Thymus (tissue), 11 donors: ENCODE results near the gene PRKN. TPM values are rescaled to one million over a fixed set of nuclear protein-coding genes. Genes with fewer than 3 reads are reported as not detected.

ENCODE experiments used
- DNase-seq, 9 donors: peaks; one replicate each; pipeline ENCODE4 v3.0.0-alpha.2; 2013; ENCODE audit warnings: low spot score in 9 of 9, low read depth in 6 of 9, missing footprints in 1 of 9
- H3K27ac ChIP-seq, 2 donors: one replicate each; pipeline ENCODE4 v1.5.1; 2013; ENCODE audit warnings: control low read depth in 1 of 2, low read depth in 1 of 2, low read length in 1 of 2, mild to moderate bottlenecking in 1 of 2, moderate library complexity in 1 of 2
- H3K27me3 ChIP-seq, 2 donors: one replicate each; pipeline ENCODE4 v1.5.1; 2013; ENCODE audit warnings: low read length in 1 of 2; ENCODE audit not compliant: control insufficient read depth in 2 of 2, insufficient read depth in 1 of 2
- H3K36me3 ChIP-seq, 2 donors: one replicate each; pipeline ENCODE4 v1.5.1; 2013; ENCODE audit warnings: low read length in 1 of 2, mild to moderate bottlenecking in 1 of 2, moderate library complexity in 1 of 2; ENCODE audit not compliant: control insufficient read depth in 2 of 2, insufficient read depth in 2 of 2
- H3K4me1 ChIP-seq, 2 donors: one replicate each; pipeline ENCODE4 v1.5.1; 2013; ENCODE audit warnings: low read length in 2 of 2; ENCODE audit not compliant: control insufficient read depth in 2 of 2, insufficient read depth in 2 of 2
- H3K4me3 ChIP-seq, 2 donors: one replicate each; pipeline ENCODE4 v1.5.1; 2013; ENCODE audit warnings: low read length in 2 of 2, control low read depth in 1 of 2, mild to moderate bottlenecking in 1 of 2
- H3K9me3 ChIP-seq, 2 donors: one replicate each; pipeline ENCODE4 v1.5.1; 2013; ENCODE audit warnings: low read length in 1 of 2, mild to moderate bottlenecking in 1 of 2; ENCODE audit not compliant: control insufficient read depth in 2 of 2, insufficient read depth in 1 of 2
- WGBS: extraction: QIAGEN DNeasy Blood & Tissue Kit; methylation state at CpG from one replicate; pipeline ENCODE4 v1.1.7; 2013; 5-methylcytosine and 5-hydroxymethylcytosine counted together
- polyA plus RNA-seq: library from polyadenylated mRNA; stranded (reverse); fragments of 200-250 nt; gene quantifications from one replicate; pipeline ENCODE4 v1.2.3, GENCODE V29; 2013
- total RNA-seq: library from RNA; stranded (reverse); fragments of 120-200 nt; gene quantifications from one replicate; pipeline ENCODE4 v1.2.4, GENCODE V29; 2013
- donor health status: healthy.

The PRKN gene
- total and polyA plus RNA-seq, 2 donors: 0.48 to 0.71 TPM

DNA sequence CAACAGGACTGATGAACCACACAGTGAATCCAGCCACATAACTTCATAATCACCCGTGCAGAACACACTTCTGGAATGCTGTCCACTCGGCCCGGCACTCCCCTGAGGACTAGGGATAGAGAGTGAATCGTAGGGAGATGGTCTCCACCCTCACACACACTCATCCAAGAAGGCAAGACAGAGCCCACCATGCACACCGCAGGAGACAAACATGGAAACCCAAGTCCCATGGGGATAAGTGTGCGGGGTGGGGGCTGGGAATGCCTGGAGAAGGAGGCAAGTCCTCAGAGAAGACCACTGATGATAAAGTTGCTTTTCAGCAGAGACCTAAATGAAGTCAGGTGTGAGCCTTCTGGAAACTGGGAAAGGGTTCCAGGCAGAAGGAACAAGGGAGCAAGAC lies 1054.5 kb downstream of the PRKN start:
- WGBS: 96% methylated on average over 6 of the region's 6 CpGs
- H3K4me3 ChIP-seq: no peak overlapping the region
- no peaks in the 10 kb centered on the region for H3K4me1 ChIP-seq
- no peak overlapping the region for H3K27ac ChIP-seq
- H3K9me3 ChIP-seq: no peaks in the 10 kb centered on the region
- H3K27me3 ChIP-seq: no peaks in the 10 kb centered on the region
- H3K36me3 ChIP-seq: no peaks in the 10 kb centered on the region
- no peak for DNase-seq

DNA sequence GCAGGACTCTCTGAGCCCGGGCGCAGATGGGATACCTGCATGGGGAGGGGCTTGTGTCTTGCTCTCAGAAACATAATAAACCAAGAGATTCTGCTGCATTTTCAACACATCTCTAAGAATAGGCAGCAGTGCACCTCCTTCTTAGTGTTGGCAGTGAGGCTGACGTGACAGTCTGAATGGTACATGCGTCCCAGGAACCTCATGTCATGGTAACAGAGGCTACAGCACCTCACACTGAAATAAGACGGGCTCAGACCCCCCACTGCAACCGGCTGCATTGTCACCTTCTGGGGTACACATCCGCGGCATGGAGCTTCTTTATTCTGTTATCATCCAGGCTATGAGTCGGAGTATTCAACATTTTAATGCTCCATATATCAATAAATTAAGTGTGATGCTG lies 1056.4 kb downstream of the PRKN start:
- H3K4me3 ChIP-seq: no peak overlapping the region
- 95% methylated on average over 9 of the region's 9 CpGs for WGBS
- DNase-seq: no peak
- H3K27ac ChIP-seq: no peak overlapping the region
- H3K9me3 ChIP-seq: no peaks in the 10 kb centered on the region
- H3K4me1 ChIP-seq: no peaks in the 10 kb centered on the region
- no peaks in the 10 kb centered on the region for H3K36me3 ChIP-seq
- H3K27me3 ChIP-seq: no peaks in the 10 kb centered on the region

DNA sequence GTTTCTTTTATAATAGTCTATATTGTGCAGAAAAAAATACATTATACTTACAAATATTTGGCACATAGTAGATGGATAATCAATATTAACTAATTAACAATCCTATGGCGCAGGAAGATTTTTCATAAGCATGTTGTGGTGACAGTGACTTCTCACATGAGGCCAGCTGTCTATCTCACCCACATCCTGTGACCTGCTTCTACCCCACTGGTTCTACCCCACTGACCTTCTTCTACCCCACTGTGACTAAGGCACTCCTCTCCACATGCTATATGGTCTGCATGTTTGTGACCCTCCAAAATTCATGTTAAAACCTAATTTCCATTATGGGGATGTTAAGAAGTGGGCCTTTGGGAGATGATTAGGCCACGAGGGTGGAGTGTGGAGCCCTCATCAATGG lies 1058.9 kb downstream of the PRKN start:
- WGBS: 84% methylated on average over 2 of the region's 2 CpGs
- H3K4me1 ChIP-seq: no peaks in the 10 kb centered on the region

DNA sequence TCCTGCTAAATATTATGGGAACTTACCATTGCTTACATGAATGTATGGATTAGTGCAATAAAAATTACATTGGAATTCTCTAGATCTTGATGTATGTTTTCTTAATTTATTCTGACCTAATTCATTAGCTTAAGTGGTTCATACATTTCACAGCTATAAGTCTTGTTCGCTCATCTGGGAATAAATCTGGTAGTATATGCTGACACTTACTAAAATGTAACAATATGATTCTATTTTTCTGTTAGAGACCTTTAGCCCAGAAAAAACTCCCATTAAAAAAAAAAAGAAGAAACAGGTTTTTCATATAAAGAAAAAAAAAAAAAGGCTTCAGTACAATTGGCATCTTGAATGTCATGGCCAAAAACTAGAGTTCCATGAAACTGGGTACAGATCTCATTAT lies 1059.6 kb downstream of the PRKN start:
- WGBS: 90% methylated on average over 1 of the region's 1 CpG
- DNase-seq: no peak
- Histone ChIP-seq H3K4me1 (no peaks in the 10 kb centered on the region), H3K4me3 (no peak overlapping the region), H3K9me3 (peaks cover 0 to 2% of the 10 kb centered on the region in 2 donors), H3K27ac (no peak overlapping the region), H3K27me3 (no peaks in the 10 kb centered on the region), H3K36me3 (no peaks in the 10 kb centered on the region)

More for the DNA sequence above, 1058.9 kb downstream of the PRKN start:
- Histone ChIP-seq H3K9me3 (peaks cover 0 to under 1% of the 10 kb centered on the region in 2 donors), H3K4me3 (no peak overlapping the region), H3K27me3 (no peaks in the 10 kb centered on the region), H3K27ac (no peak overlapping the region), H3K36me3 (no peaks in the 10 kb centered on the region)
- DNase-seq: no peak

DNA sequence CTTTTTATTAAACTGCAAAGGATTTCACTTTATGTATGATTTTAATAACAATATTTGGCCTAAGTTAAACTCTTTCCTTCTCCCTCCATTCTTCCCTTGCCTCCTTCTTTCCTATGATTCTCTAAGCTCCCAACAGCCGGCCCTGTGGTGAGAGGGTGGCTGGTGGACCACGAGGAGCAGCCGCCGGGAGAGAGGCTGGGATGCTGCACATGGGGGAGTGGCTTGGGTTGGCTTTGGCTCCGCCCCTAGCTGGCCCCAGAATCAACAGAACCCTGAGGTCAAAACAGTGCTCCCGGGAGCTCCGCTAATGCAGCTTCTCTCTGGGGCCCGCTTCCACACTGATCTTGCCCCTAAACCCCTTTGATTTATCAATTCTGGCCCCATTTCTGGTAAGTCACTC lies 1063.9 kb downstream of the PRKN start:
- H3K4me1 ChIP-seq: no peaks in the 10 kb centered on the region
- no peak overlapping the region for H3K4me3 ChIP-seq
- no peaks in the 10 kb centered on the region for H3K27me3 ChIP-seq
- H3K9me3 ChIP-seq: peaks cover 0 to 2% of the 10 kb centered on the region in 2 donors
- no peak overlapping the region for H3K27ac ChIP-seq
- H3K36me3 ChIP-seq: no peaks in the 10 kb centered on the region
- WGBS: 96% methylated on average over 8 of the region's 8 CpGs
- no peak for DNase-seq

DNA sequence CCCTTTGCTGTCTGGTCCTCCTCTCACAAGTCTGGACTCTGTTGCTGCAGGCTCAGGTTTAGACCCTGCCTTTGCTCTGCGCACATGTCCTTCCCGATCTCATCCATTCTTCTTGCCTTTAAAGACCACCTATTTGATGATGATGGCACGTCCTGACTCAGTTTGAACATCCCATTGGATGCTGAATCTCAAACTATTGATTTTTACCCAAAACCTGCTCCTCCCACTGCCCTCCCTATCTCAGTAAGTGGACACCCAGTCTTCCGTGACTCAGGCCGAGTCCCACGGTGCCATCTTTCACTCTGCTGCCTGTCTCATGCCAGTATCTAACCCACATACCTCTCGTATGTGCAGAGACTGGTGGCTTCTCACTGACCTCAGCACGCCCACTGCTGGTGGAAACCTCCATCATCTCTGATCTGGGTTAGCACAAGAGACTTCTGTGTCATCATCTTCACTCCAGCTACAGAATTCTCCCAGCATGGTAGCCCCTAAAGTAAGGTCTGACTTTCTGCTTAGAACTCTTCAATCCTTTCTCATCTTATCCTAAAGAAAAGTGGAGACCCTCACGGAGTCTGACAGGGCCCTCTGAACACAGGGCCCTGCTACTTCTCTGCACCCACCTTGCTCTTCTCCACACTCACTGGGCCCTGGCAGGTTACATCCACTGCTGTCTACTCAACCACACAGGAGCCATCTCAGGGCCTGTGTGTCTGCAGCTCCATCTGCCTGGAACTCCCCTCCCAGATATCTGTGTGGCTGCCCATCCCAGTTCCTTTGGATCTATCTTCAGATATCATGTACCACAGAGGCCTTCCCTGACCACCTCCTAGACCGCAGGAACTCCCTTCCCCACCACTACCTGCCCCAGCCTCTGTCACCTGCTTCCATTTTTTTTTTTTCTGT lies 1066.6 kb downstream of the PRKN start:
- Histone ChIP-seq H3K4me3 (no peak overlapping the region), H3K9me3 (peaks cover 0 to 2% of the 10 kb centered on the region in 2 donors), H3K27ac (no peak overlapping the region), H3K36me3 (no peaks in the 10 kb centered on the region), H3K27me3 (no peaks in the 10 kb centered on the region), H3K4me1 (no peaks in the 10 kb centered on the region)
- DNase-seq: no peak
- WGBS: 92% methylated on average over 10 of the region's 10 CpGs

DNA sequence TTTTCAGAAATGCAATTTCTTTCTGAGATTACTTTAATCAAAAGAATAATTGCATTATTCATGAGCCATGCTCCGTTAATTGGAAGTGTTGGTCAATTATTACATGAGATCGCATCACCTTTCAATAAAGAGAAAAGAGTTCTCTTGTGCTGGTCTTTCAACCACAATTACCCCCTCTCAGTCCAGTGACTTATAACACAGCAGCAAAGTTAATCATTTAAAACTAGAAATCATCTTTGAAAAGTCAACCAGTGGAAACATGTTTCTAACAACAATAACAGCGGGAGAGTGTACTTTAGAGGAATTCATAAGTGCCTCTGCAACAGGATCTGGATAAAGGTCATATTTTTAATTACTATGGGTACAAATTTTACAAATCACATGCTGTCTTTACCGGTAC lies 1069.4 kb downstream of the PRKN start:
- H3K9me3 ChIP-seq: peaks cover 0 to 1% of the 10 kb centered on the region in 2 donors
- H3K27me3 ChIP-seq: no peaks in the 10 kb centered on the region
- no peak for DNase-seq
- WGBS: 96% methylated on average over 4 of the region's 4 CpGs
- H3K36me3 ChIP-seq: no peaks in the 10 kb centered on the region
- no peak overlapping the region for H3K27ac ChIP-seq
- H3K4me1 ChIP-seq: no peaks in the 10 kb centered on the region
- H3K4me3 ChIP-seq: no peak overlapping the region

DNA sequence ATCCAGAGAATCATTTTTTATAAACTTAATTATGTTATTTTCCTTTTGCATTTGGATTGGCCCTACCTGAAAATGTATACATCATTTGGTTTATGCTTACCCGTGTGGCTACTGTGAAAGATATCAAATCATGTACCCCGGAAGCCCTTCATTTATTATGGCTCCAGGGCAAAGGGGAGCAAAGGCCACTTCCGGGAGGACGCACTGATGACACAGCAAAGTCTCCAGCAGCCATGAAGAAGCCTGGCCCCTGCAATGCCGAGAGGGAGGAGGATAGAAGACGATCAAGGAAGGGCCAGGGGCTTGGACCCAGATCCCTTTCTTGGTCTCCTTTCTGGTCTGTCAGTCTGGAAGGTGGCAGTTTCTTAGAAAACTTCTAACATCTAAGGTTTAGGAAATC lies 1073.4 kb downstream of the PRKN start:
- no peaks in the 10 kb centered on the region for H3K36me3 ChIP-seq

DNA sequence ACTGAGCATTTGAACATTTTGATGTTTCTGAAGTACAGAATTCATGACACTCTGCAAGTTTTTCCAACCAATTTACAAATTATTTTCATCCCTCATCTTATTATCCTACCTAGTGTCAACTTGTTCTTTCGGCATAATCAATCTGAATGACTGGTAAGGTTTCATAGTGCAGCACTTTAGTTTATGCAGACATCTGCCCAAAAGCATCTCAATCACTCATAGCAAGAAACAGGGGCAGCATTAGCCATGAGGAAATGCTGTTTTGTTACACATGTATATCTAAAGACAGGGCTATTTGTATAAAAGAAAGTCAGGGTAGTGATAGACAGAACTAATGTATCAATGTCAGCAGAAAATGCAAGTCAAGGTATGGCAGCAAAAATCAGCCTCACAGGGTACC lies 1075.6 kb downstream of the PRKN start:
- H3K4me3 ChIP-seq: no peak overlapping the region

More for the DNA sequence above, 1073.4 kb downstream of the PRKN start:
- Histone ChIP-seq H3K27me3 (no peaks in the 10 kb centered on the region), H3K4me1 (no peaks in the 10 kb centered on the region), H3K4me3 (no peak overlapping the region), H3K27ac (no peak overlapping the region), H3K9me3 (no peaks in the 10 kb centered on the region)
- WGBS: 95% methylated on average over 6 of the region's 6 CpGs
- DNase-seq: no peak

More for the DNA sequence above, 1075.6 kb downstream of the PRKN start:
- H3K27me3 ChIP-seq: no peaks in the 10 kb centered on the region
- no peaks in the 10 kb centered on the region for H3K36me3 ChIP-seq
- H3K9me3 ChIP-seq: peaks cover 0 to 2% of the 10 kb centered on the region in 2 donors
- 92% methylated on average over 1 of the region's 1 CpG for WGBS
- no peak overlapping the region for H3K27ac ChIP-seq
- DNase-seq: no peak
- H3K4me1 ChIP-seq: no peaks in the 10 kb centered on the region
